Panc1 (cell line): ENCODE data around the gene ELL2. TPM values are rescaled to one million over a fixed set of nuclear protein-coding genes. Genes with fewer than 3 reads are reported as not detected.

Experiments
- ATAC-seq: fragments of 200-7000 bp; cut with Tn5 transposase; 2 replicates; pipeline ENCODE4 v1.9.1; 2020; ENCODE audit warnings: mild to moderate bottlenecking, moderate library complexity
- BruUV-seq: library from RNA; stranded (reverse); fragments of 400-500 nt; replicated peaks from 2 replicates; lab custom pipeline; 2021; lab: Mats Ljungman, UMichigan
- CTCF ChIA-PET: fragments of 300-600 bp; sonication (Branson Sonifier 250); formaldehyde crosslinking; loops from one replicate; lab custom pipeline; 2022; ENCODE audit warnings: antibody characterized with exemption; lab: Charles Lee
- POLR2A ChIA-PET: fragments of 300-600 bp; sonication (Branson Sonifier 250); formaldehyde crosslinking; loops from one replicate; lab custom pipeline; 2022; ENCODE audit warnings: antibody characterized with exemption; lab: Charles Lee
- DNase-seq: peaks from one replicate; pipeline ENCODE4 v3.0.0-alpha.2; 2010; ENCODE audit warnings: low read depth, low spot score
- H3K27ac ChIP-seq: 2 replicates; pipeline ENCODE4 v1.5.1; 2011; ENCODE audit warnings: mild to moderate bottlenecking, low read length, inconsistent platforms
- H3K27me3 ChIP-seq: fragments of 200-500 bp; sonication (Bioruptor generic); 2 replicates; pipeline ENCODE4 v1.6.0; 2014; ENCODE audit warnings: low read length, inconsistent platforms; ENCODE audit not compliant: control insufficient read depth, insufficient read depth
- H3K36me3 ChIP-seq: fragments of 200-500 bp; sonication (Bioruptor generic); 2 replicates; pipeline ENCODE4 v1.5.1; 2014; ENCODE audit warnings: inconsistent platforms, mild to moderate bottlenecking, low read length, moderate library complexity; ENCODE audit not compliant: control insufficient read depth, insufficient read depth
- H3K4me1 ChIP-seq: 2 replicates; pipeline ENCODE4 v1.5.1; 2011; ENCODE audit warnings: inconsistent platforms, mild to moderate bottlenecking, low read length, moderate library complexity; ENCODE audit not compliant: control insufficient read depth, insufficient read depth
- H3K4me3 ChIP-seq, 2 experiments: 2 replicates each; pipeline ENCODE4 v1.5.1; 2011 to 2012; ENCODE audit warnings: low read depth in 2 of 2, low read length in 2 of 2, mild to moderate bottlenecking in 2 of 2, inconsistent platforms in 1 of 2, moderate library complexity in 1 of 2
- H3K9me3 ChIP-seq: fragments of 200-500 bp; sonication (Bioruptor generic); 2 replicates; pipeline ENCODE4 v1.5.1; 2014; ENCODE audit warnings: low read depth, mild to moderate bottlenecking, inconsistent platforms, low read length, moderate library complexity; ENCODE audit not compliant: control insufficient read depth, insufficient read depth
- POLR2AphosphoS5 ChIP-seq: IDR thresholded peaks from 2 replicates; pipeline ENCODE4 v1.6.1; 2012; ENCODE audit warnings: mild to moderate bottlenecking, low read depth, low read length, moderate library complexity
- SIN3A ChIP-seq: IDR thresholded peaks from 2 replicates; pipeline ENCODE4 v1.6.1; 2012; ENCODE audit warnings: low read depth, mild to moderate bottlenecking, low read length, moderate library complexity, borderline replicate concordance; ENCODE audit not compliant: insufficient read depth
- TCF7L2 ChIP-seq: IDR thresholded peaks from 2 replicates; pipeline ENCODE4 v1.6.1; 2011; ENCODE audit warnings: mild to moderate bottlenecking, low read depth, low read length, inconsistent platforms
- in situ Hi-C: cut with HindIII; loops from 2 replicates; pipeline ENCODE4 v1.10.0; 2016; ENCODE audit warnings: low sequenced_read_pairs, low pct_unique_long_range_greater_than_20kb
- intact Hi-C: fragments of 100-400 bp; cut with micrococcal nuclease; formaldehyde crosslinking; loops from one replicate; pipeline ENCODE4 v1.10.0; 2022; ENCODE audit not compliant: unreplicated experiment
- total RNA-seq: library from RNA; stranded (reverse); gene quantifications from one replicate; pipeline ENCODE4 v1.2.1, GENCODE V29; 2021; ENCODE audit not compliant: unreplicated experiment
- TF ChIP-seq, protein P1 (sequence below): fragments of 450-650 bp; IDR thresholded peaks from 2 replicates; pipeline ENCODE4 v1.5.1; 2017; ENCODE audit warnings: mild to moderate bottlenecking
- TF ChIP-seq, protein P2 (sequence below), 2 experiments: IDR thresholded peaks; 2 replicates each; pipeline ENCODE4 v1.6.1; 2011 to 2012; ENCODE audit warnings: low read depth in 2 of 2, control low read depth in 1 of 2, low read length in 1 of 2, mild to moderate bottlenecking in 1 of 2, moderate library complexity in 1 of 2; ENCODE audit not compliant: insufficient read depth in 1 of 2

The ELL2 gene
- total RNA-seq, 1 experiment from 2014 or later, result 68.5 TPM

DNA sequence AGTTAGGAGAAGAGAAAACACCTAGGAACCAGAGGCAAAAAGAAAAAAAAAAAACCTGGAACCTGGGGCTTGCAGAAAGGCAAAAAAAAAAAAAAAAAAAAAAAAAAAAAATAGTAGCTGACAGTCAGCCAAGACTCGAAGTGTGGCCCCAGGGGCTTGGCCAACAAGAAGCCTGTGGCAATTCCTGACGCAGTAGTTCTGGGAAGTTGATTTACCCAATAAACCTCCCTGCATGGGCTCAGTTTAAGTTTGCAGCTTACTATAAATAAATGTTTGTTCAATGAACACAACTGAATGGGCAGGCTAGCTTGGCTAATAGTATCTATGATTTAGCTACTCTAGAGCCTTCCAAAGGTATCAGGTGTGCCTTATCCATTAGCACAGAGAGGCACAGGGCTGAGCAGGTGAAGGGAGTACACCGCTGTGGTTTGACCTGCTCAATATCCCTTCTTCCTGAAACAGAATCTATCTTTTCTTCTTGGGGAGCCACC lies 117.9 kb downstream of the ELL2 start:
- POLR2A ChIA-PET, result no interaction called here
- no peak for TF ChIP-seq POLR2AphosphoS5
- no peak for TF ChIP-seq SIN3A
- TF ChIP-seq, protein P1, sequence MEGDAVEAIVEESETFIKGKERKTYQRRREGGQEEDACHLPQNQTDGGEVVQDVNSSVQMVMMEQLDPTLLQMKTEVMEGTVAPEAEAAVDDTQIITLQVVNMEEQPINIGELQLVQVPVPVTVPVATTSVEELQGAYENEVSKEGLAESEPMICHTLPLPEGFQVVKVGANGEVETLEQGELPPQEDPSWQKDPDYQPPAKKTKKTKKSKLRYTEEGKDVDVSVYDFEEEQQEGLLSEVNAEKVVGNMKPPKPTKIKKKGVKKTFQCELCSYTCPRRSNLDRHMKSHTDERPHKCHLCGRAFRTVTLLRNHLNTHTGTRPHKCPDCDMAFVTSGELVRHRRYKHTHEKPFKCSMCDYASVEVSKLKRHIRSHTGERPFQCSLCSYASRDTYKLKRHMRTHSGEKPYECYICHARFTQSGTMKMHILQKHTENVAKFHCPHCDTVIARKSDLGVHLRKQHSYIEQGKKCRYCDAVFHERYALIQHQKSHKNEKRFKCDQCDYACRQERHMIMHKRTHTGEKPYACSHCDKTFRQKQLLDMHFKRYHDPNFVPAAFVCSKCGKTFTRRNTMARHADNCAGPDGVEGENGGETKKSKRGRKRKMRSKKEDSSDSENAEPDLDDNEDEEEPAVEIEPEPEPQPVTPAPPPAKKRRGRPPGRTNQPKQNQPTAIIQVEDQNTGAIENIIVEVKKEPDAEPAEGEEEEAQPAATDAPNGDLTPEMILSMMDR, result no peak
- TF ChIP-seq TCF7L2, result no peak
- TF ChIP-seq, protein P2, sequence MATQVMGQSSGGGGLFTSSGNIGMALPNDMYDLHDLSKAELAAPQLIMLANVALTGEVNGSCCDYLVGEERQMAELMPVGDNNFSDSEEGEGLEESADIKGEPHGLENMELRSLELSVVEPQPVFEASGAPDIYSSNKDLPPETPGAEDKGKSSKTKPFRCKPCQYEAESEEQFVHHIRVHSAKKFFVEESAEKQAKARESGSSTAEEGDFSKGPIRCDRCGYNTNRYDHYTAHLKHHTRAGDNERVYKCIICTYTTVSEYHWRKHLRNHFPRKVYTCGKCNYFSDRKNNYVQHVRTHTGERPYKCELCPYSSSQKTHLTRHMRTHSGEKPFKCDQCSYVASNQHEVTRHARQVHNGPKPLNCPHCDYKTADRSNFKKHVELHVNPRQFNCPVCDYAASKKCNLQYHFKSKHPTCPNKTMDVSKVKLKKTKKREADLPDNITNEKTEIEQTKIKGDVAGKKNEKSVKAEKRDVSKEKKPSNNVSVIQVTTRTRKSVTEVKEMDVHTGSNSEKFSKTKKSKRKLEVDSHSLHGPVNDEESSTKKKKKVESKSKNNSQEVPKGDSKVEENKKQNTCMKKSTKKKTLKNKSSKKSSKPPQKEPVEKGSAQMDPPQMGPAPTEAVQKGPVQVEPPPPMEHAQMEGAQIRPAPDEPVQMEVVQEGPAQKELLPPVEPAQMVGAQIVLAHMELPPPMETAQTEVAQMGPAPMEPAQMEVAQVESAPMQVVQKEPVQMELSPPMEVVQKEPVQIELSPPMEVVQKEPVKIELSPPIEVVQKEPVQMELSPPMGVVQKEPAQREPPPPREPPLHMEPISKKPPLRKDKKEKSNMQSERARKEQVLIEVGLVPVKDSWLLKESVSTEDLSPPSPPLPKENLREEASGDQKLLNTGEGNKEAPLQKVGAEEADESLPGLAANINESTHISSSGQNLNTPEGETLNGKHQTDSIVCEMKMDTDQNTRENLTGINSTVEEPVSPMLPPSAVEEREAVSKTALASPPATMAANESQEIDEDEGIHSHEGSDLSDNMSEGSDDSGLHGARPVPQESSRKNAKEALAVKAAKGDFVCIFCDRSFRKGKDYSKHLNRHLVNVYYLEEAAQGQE (IDR thresholded peaks at IDR 0.05; ENCODE audit: insufficient read depth in 1 of 2, low read depth in 2 of 2, low read length in 1 of 2), result no peak
- in situ Hi-C loops, result no loop called here

DNA sequence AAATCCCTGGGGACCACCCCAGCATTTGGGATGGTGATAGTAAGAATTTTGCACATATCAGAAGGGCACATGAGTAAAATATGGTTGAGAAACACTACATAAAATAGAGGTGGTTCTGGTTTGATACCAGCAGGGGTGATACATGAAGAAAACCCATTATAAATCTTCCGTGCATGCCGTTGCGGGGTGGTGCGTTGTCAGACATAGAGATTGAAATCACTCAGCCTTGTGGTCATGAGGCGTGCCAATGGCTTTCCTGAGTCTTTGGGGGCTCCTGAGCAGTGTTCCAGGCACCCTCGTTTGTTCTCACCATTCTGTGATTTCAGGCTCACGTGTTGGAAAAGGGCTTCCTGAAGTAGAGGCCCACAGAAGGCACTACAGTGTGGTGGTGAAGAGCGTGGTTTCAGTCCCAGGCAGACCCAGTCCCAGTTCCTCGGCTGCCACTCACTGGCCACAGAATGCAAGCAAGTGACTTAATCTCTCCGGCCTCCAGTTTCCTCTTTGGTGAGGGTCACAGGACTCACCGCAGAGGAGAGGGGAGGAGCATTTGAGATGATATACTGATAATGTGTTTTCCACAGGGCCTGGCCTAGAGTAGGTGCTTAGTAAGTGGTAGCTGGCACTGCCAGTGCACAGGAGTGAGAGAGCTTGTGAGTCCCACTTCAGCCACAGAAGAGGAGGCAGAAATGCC lies 118.7 kb downstream of the ELL2 start:
- Histone ChIP-seq H3K9me3 (no peaks in the 10 kb centered on the region), H3K27me3 (no peaks in the 10 kb centered on the region; the same call in 1 of the 2 replicates), H3K4me1 (no peaks in the 10 kb centered on the region), H3K36me3 (no peaks in the 10 kb centered on the region), H3K4me3 (no peak overlapping the region), H3K27ac (no peak overlapping the region)
- intact Hi-C loops (no loop called here), in situ Hi-C loops (no loop called here)
- DNase-seq, result no peak
- ATAC-seq, result no peak
- BruUV-seq, result no TSS peak
- TF ChIP-seq SIN3A (no peak), TCF7L2 (no peak), POLR2AphosphoS5 (no peak)
- TF ChIP-seq, protein P1, result no peak
- TF ChIP-seq, protein P2 (IDR thresholded peaks at IDR 0.05; ENCODE audit: insufficient read depth in 1 of 2, low read depth in 2 of 2, low read length in 1 of 2), result no peak
- CTCF ChIA-PET, result interaction anchor here (0.7 kb wide), 1 partner anchor 9 kb away, joined by 11 read pairs; no protein-coding TSS in a partner anchor
- POLR2A ChIA-PET, result no interaction called here

More for the DNA sequence above, 117.9 kb downstream of the ELL2 start:
- Histone ChIP-seq H3K4me3 (no peak overlapping the region), H3K27ac (no peak overlapping the region), H3K9me3 (no peaks in the 10 kb centered on the region), H3K27me3 (no peaks in the 10 kb centered on the region; the same call in 1 of the 2 replicates), H3K4me1 (no peaks in the 10 kb centered on the region), H3K36me3 (no peaks in the 10 kb centered on the region)
- no TSS peak for BruUV-seq
- DNase-seq (no peak), ATAC-seq (no peak)
- intact Hi-C loops, result no loop called here
- CTCF ChIA-PET, result interaction anchor here (0.7 to 1.0 kb wide), 2 partner anchors 9 to 63 kb away, joined by 4 to 11 read pairs; no protein-coding TSS in a partner anchor
